A549 (cell line): ENCODE data around the gene SNX19.

Experiments
- BHLHE40 ChIP-seq: IDR thresholded peaks from 2 replicates; pipeline ENCODE4 v1.6.1; 2012; ENCODE audit warnings: low read depth, low read length, inconsistent platforms
- ESRRA ChIP-seq: fragments of 150-350 bp; IDR thresholded peaks from 2 replicates; pipeline ENCODE4 v1.6.1; 2014; ENCODE audit warnings: mild to moderate bottlenecking, low read length, borderline replicate concordance
- JUN ChIP-seq, 2 experiments: fragments of >200 bp; sonication (Bioruptor Twin); formaldehyde crosslinking; IDR thresholded peaks; 2 replicates in 1 of 2; 3 replicates in 1 of 2; pipeline ENCODE4 v1.6.1; 2016 to 2017
- MAFK ChIP-seq: fragments of 450-650 bp; IDR thresholded peaks from 2 replicates; pipeline ENCODE4 v1.6.1; 2014; ENCODE audit not compliant: partially characterized antibody
- PHF8 ChIP-seq: fragments of 200-600 bp; sonication (generic); IDR thresholded peaks from 2 replicates; pipeline ENCODE4 v1.6.1; 2016; ENCODE audit warnings: low read depth, mild to moderate bottlenecking, antibody characterized with exemption, moderate library complexity, borderline replicate concordance
- RCOR1 ChIP-seq: fragments of 150-350 bp; IDR thresholded peaks from 2 replicates; pipeline ENCODE4 v1.6.1; 2014; ENCODE audit warnings: antibody characterized with exemption, low read length, low read depth
- RFX5 ChIP-seq: fragments of 450-650 bp; IDR thresholded peaks from 2 replicates; pipeline ENCODE4 v1.7.1; 2014; ENCODE audit warnings: antibody characterized with exemption, mild to moderate bottlenecking, moderate library complexity
- RNF2 ChIP-seq: fragments of 200-600 bp; sonication (generic); IDR thresholded peaks from 2 replicates; pipeline ENCODE4 v1.6.1; 2016; ENCODE audit warnings: low read depth, mild to moderate bottlenecking, antibody characterized with exemption, moderate library complexity, borderline replicate concordance
- SMC3 ChIP-seq: fragments of >200 bp; sonication (Bioruptor Twin); formaldehyde crosslinking; IDR thresholded peaks from 3 replicates; pipeline ENCODE4 v1.6.1; 2018; ENCODE audit warnings: inconsistent platforms
- TP53 ChIP-seq: fragments of 250-450 bp; sonication (Bioruptor Pico); IDR thresholded peaks from 2 replicates; pipeline ENCODE4 v1.5.0; 2021; ENCODE audit warnings: mild to moderate bottlenecking, moderate library complexity
- TF ChIP-seq, protein P1 (sequence below): fragments of >200 bp; sonication (Bioruptor Twin); formaldehyde crosslinking; IDR thresholded peaks from 3 replicates; pipeline ENCODE4 v1.5.1; 2016
- TF ChIP-seq, protein P2 (sequence below): fragments of 200-600 bp; sonication (generic); IDR thresholded peaks from 2 replicates; pipeline ENCODE4 v1.6.1; 2016; ENCODE audit warnings: antibody characterized with exemption, mild to moderate bottlenecking, moderate library complexity
- TF ChIP-seq, protein P3 (sequence below): IDR thresholded peaks from 2 replicates; pipeline ENCODE4 v1.6.1; 2012
- TF ChIP-seq, protein P4 (sequence below): fragments of 450-650 bp; IDR thresholded peaks from 2 replicates; pipeline ENCODE4 v1.6.1; 2014; ENCODE audit warnings: antibody characterized with exemption

- TF ChIP-seq, protein P1, sequence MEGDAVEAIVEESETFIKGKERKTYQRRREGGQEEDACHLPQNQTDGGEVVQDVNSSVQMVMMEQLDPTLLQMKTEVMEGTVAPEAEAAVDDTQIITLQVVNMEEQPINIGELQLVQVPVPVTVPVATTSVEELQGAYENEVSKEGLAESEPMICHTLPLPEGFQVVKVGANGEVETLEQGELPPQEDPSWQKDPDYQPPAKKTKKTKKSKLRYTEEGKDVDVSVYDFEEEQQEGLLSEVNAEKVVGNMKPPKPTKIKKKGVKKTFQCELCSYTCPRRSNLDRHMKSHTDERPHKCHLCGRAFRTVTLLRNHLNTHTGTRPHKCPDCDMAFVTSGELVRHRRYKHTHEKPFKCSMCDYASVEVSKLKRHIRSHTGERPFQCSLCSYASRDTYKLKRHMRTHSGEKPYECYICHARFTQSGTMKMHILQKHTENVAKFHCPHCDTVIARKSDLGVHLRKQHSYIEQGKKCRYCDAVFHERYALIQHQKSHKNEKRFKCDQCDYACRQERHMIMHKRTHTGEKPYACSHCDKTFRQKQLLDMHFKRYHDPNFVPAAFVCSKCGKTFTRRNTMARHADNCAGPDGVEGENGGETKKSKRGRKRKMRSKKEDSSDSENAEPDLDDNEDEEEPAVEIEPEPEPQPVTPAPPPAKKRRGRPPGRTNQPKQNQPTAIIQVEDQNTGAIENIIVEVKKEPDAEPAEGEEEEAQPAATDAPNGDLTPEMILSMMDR: no peak
- TF ChIP-seq SMC3: no peak
- TF ChIP-seq, protein P2, sequence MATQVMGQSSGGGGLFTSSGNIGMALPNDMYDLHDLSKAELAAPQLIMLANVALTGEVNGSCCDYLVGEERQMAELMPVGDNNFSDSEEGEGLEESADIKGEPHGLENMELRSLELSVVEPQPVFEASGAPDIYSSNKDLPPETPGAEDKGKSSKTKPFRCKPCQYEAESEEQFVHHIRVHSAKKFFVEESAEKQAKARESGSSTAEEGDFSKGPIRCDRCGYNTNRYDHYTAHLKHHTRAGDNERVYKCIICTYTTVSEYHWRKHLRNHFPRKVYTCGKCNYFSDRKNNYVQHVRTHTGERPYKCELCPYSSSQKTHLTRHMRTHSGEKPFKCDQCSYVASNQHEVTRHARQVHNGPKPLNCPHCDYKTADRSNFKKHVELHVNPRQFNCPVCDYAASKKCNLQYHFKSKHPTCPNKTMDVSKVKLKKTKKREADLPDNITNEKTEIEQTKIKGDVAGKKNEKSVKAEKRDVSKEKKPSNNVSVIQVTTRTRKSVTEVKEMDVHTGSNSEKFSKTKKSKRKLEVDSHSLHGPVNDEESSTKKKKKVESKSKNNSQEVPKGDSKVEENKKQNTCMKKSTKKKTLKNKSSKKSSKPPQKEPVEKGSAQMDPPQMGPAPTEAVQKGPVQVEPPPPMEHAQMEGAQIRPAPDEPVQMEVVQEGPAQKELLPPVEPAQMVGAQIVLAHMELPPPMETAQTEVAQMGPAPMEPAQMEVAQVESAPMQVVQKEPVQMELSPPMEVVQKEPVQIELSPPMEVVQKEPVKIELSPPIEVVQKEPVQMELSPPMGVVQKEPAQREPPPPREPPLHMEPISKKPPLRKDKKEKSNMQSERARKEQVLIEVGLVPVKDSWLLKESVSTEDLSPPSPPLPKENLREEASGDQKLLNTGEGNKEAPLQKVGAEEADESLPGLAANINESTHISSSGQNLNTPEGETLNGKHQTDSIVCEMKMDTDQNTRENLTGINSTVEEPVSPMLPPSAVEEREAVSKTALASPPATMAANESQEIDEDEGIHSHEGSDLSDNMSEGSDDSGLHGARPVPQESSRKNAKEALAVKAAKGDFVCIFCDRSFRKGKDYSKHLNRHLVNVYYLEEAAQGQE: no peak
- TF ChIP-seq BHLHE40: no peak
- TF ChIP-seq RNF2: no peak
- TF ChIP-seq JUN (IDR thresholded peaks at IDR 0.05): no peak
- TF ChIP-seq, protein P3, sequence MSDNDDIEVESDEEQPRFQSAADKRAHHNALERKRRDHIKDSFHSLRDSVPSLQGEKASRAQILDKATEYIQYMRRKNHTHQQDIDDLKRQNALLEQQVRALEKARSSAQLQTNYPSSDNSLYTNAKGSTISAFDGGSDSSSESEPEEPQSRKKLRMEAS: no peak
- no peak for TF ChIP-seq RFX5
- no peak for TF ChIP-seq MAFK
- no peak for TF ChIP-seq PHF8
- no peak for TF ChIP-seq TP53
- no peak for TF ChIP-seq ESRRA
- TF ChIP-seq, protein P4, sequence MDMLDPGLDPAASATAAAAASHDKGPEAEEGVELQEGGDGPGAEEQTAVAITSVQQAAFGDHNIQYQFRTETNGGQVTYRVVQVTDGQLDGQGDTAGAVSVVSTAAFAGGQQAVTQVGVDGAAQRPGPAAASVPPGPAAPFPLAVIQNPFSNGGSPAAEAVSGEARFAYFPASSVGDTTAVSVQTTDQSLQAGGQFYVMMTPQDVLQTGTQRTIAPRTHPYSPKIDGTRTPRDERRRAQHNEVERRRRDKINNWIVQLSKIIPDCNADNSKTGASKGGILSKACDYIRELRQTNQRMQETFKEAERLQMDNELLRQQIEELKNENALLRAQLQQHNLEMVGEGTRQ: no peak
- TF ChIP-seq RCOR1: no peak
Observed at GRCh38 chr11:130909650-130910049, 6.6 kb downstream of the SNX19 start.
